Activated CD4-positive, alpha-beta memory T cell treated with anti-CD3 and anti-CD28 coated beads for 36 hours (primary cell): ENCODE results near the gene PALM. TPM values are rescaled to one million over a fixed set of nuclear protein-coding genes. Genes with fewer than 3 reads are reported as not detected.
A peak's percentile ranks its signal among the peaks of the same experiment; 100 is the strongest.

Source experiments
- CTCF ChIA-PET: fragments of 350-600 bp; sonication (Branson Sonifier 250); formaldehyde crosslinking; loops from one replicate; lab custom pipeline; 2021; ENCODE audit warnings: antibody characterized with exemption, inconsistent platforms; lab: Charles Lee
- POLR2A ChIA-PET: fragments of 350-600 bp; sonication (Branson Sonifier 250); formaldehyde crosslinking; loops from one replicate; lab custom pipeline; 2021; ENCODE audit warnings: antibody characterized with exemption; lab: Charles Lee
- DNase-seq: peaks from one replicate; pipeline ENCODE4 v3.0.0-alpha.2; 2020
- H3K27ac Mint-ChIP-seq: one replicate; pipeline ENCODE4 v1.8.0; 2021; ENCODE audit warnings: mixed read lengths
- H3K27me3 Mint-ChIP-seq: one replicate; pipeline ENCODE4 v1.8.0; 2021; ENCODE audit warnings: mixed read lengths
- H3K36me3 Mint-ChIP-seq: one replicate; pipeline ENCODE4 v1.8.0; 2021; ENCODE audit warnings: mixed read lengths
- H3K4me1 Mint-ChIP-seq: one replicate; pipeline ENCODE4 v1.8.0; 2021; ENCODE audit warnings: low read depth, mixed read lengths
- H3K4me3 Mint-ChIP-seq: one replicate; pipeline ENCODE4 v1.8.0; 2021; ENCODE audit warnings: mild to moderate bottlenecking, mixed read lengths
- H3K9me3 Mint-ChIP-seq: one replicate; pipeline ENCODE4 v1.8.0; 2021; ENCODE audit warnings: mixed read lengths
- intact Hi-C: fragments of 100-400 bp; cut with micrococcal nuclease; formaldehyde crosslinking; loops from one replicate; pipeline ENCODE4 v1.15.1; 2023
- total RNA-seq, 2 experiments: library from RNA; stranded (reverse); gene quantifications; one replicate each; pipeline ENCODE4 v1.2.3, GENCODE V29; 2021

The PALM gene
- total RNA-seq, 2 experiments from 2014 or later, result 0.17 TPM; not detected in 1

- Mint-ChIP-seq H3K27me3 (no peaks in the 10 kb centered on the region), H3K36me3 (peaks cover under 1% of the 10 kb centered on the region), H3K4me1 (no peaks in the 10 kb centered on the region), H3K4me3 (no peak overlapping the region), H3K27ac (no peak overlapping the region), H3K9me3 (peaks cover 6% of the 10 kb centered on the region)
- no peak for DNase-seq
- intact Hi-C loops, result no loop called here
- ChIA-PET POLR2A (no interaction called here), CTCF (no interaction called here)
Observed at GRCh38 chr19:754530-754929, 45.8 kb downstream of the PALM start.

DNA sequence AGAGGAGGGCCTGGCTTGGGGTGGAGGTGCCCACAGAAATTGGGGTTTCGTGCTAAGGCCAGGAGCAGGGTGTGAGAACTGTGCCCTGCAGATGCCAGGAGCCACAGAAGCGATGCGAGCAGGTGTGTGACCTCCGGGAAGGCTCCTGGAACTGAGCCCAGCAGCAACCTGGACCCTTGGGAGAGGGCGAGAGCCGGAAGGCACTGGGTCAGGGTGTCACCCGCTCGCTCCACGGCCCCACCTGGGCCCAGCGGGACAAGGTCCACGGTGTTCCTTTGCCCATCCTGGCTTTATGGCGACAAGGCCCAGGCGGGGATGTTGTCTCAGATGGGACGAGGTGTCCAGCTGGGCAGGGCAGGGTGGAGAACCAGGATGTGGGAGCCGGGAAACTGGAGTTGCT, 46.3 kb downstream of the PALM start:
- peaks cover 2% of the 10 kb centered on the region for H3K36me3 Mint-ChIP-seq
- no peak overlapping the region for H3K4me3 Mint-ChIP-seq
- CTCF ChIA-PET, result no interaction called here
- no peaks in the 10 kb centered on the region for H3K27me3 Mint-ChIP-seq
- no peak overlapping the region for H3K27ac Mint-ChIP-seq
- no peak for DNase-seq
- H3K4me1 Mint-ChIP-seq, result no peaks in the 10 kb centered on the region
- H3K9me3 Mint-ChIP-seq, result peaks cover 9% of the 10 kb centered on the region
- POLR2A ChIA-PET, result no interaction called here
- intact Hi-C loops, result no loop called here

GRCh38 chr19:756236-756635, 47.5 kb downstream of the PALM start:
- Mint-ChIP-seq H3K27ac (no peak overlapping the region), H3K9me3 (peaks cover 9% of the 10 kb centered on the region), H3K4me1 (no peaks in the 10 kb centered on the region), H3K27me3 (no peaks in the 10 kb centered on the region), H3K36me3 (peaks cover 2% of the 10 kb centered on the region), H3K4me3 (no peak overlapping the region)
- DNase-seq, result peak; percentile 37
- intact Hi-C loops, result no loop called here
- POLR2A ChIA-PET, result no interaction called here
- CTCF ChIA-PET, result no interaction called here

- H3K36me3 Mint-ChIP-seq, result peaks cover 2% of the 10 kb centered on the region
- peaks cover 9% of the 10 kb centered on the region for H3K9me3 Mint-ChIP-seq
- POLR2A ChIA-PET, result no interaction called here
- no peak for DNase-seq
- H3K27ac Mint-ChIP-seq, result no peak overlapping the region
- no peaks in the 10 kb centered on the region for H3K4me1 Mint-ChIP-seq
- CTCF ChIA-PET, result no interaction called here
- intact Hi-C loops, result no loop called here
- no peak overlapping the region for H3K4me3 Mint-ChIP-seq
- no peaks in the 10 kb centered on the region for H3K27me3 Mint-ChIP-seq
Observed at GRCh38 chr19:756821-757688, 48.3 kb downstream of the PALM start.

DNA sequence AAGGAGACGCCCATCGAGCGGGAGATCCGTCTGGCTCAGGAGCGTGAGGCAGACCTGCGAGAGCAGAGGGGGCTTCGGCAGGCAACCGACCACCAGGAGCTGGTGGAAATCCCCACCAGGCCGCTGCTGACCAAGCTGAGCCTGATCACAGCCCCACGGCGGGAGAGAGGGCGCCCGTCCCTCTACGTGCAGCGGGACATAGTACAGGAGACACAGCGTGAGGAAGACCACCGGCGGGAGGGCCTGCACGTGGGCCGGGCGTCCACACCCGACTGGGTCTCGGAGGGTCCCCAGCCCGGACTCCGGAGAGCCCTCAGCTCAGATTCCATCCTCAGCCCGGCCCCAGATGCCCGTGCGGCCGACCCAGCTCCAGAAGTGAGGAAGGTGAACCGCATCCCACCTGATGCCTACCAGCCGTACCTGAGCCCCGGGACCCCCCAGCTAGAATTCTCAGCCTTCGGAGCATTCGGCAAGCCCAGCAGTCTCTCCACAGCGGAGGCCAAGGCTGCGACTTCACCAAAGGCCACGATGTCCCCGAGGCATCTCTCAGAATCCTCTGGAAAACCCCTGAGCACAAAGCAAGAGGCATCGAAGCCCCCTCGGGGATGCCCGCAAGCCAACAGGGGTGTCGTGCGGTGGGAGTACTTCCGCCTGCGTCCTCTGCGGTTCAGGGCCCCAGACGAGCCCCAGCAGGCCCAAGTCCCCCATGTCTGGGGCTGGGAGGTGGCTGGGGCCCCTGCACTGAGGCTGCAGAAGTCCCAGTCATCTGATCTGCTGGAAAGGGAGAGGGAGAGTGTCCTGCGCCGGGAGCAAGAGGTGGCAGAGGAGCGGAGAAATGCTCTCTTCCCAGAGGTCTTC, 49.3 kb downstream of the PALM start:
- CTCF ChIA-PET, result no interaction called here
- Mint-ChIP-seq H3K9me3 (peaks cover 9% of the 10 kb centered on the region), H3K36me3 (peaks cover 2% of the 10 kb centered on the region), H3K27me3 (no peaks in the 10 kb centered on the region), H3K27ac (no peak overlapping the region), H3K4me1 (no peaks in the 10 kb centered on the region), H3K4me3 (no peak overlapping the region)
- intact Hi-C loops, result no loop called here
- no peak for DNase-seq
- POLR2A ChIA-PET, result no interaction called here

- ChIA-PET POLR2A (no interaction called here), CTCF (no interaction called here)
- Mint-ChIP-seq H3K27me3 (peaks cover 6% of the 10 kb centered on the region), H3K4me3 (no peak overlapping the region), H3K9me3 (peaks cover 9% of the 10 kb centered on the region), H3K4me1 (no peaks in the 10 kb centered on the region), H3K27ac (no peak overlapping the region), H3K36me3 (peaks cover 2% of the 10 kb centered on the region)
- intact Hi-C loops, result no loop called here
- no peak for DNase-seq
Observed at GRCh38 chr19:763181-763580, 54.4 kb downstream of the PALM start.

- intact Hi-C loops, result no loop called here
- no peak overlapping the region for H3K4me3 Mint-ChIP-seq
- ChIA-PET POLR2A (no interaction called here), CTCF (no interaction called here)
- no peak overlapping the region for H3K27ac Mint-ChIP-seq
- H3K36me3 Mint-ChIP-seq, result peaks cover 2% of the 10 kb centered on the region
- no peak for DNase-seq
- H3K4me1 Mint-ChIP-seq, result no peaks in the 10 kb centered on the region
- peaks cover 6% of the 10 kb centered on the region for H3K27me3 Mint-ChIP-seq
- H3K9me3 Mint-ChIP-seq, result peaks cover 4% of the 10 kb centered on the region
Observed at GRCh38 chr19:763869-764268, 55.1 kb downstream of the PALM start.

DNA sequence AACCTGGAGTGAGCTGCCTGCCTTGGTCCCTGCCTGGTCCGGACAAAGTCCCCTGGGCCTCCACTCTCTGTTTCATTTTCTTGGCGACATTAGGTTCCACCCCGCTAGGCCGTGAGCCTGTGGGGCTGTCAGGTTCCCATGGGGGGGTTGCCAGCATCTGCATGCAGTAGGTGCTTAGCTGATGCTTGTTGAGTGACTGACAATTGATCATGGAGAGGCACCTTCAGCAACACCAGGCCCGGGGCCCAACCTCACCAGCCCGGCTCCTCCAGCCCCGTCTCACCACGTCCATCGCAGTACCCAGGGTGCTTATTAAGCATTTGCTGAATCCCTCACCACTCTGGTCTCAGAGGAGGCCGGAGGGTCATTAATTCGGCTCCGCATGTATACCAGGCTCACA, 55.6 kb downstream of the PALM start:
- Mint-ChIP-seq H3K4me1 (no peaks in the 10 kb centered on the region), H3K27me3 (peaks cover 6% of the 10 kb centered on the region), H3K4me3 (no peak overlapping the region), H3K9me3 (peaks cover 4% of the 10 kb centered on the region), H3K36me3 (peaks cover 2% of the 10 kb centered on the region), H3K27ac (no peak overlapping the region)
- ChIA-PET CTCF (no interaction called here), POLR2A (no interaction called here)
- no peak for DNase-seq
- intact Hi-C loops, result no loop called here

- H3K4me3 Mint-ChIP-seq, result no peak overlapping the region
- DNase-seq, result no peak
- intact Hi-C loops, result no loop called here
- peaks cover under 1% of the 10 kb centered on the region for H3K4me1 Mint-ChIP-seq
- H3K9me3 Mint-ChIP-seq, result no peaks in the 10 kb centered on the region
- ChIA-PET CTCF (no interaction called here), POLR2A (no interaction called here)
- peaks cover 7% of the 10 kb centered on the region for H3K27me3 Mint-ChIP-seq
- no peaks in the 10 kb centered on the region for H3K36me3 Mint-ChIP-seq
- H3K27ac Mint-ChIP-seq, result no peak overlapping the region
Observed at GRCh38 chr19:765179-765738, 56.5 kb downstream of the PALM start.

DNA sequence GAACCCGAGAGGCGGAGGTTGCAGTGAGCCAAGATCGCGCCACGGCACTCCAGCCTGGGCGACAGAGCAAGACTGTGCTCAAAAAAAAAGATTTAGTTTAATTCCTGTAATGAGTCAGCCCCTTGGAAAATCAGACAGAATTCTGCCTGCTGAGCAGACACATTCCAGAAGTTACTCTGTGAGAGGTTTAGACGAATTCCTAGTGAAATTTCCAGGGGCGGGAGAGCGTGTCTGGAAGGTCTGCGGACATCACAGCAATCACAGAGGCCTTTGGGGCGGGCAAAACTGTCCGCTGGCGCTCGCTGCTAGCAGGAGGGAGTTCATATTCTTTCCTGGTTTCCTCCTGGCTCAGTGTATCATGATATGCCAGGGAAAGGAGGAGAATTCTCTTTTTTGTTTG, 59.7 kb downstream of the PALM start:
- no peak for DNase-seq
- Mint-ChIP-seq H3K9me3 (no peaks in the 10 kb centered on the region), H3K27me3 (peaks cover 11% of the 10 kb centered on the region), H3K36me3 (no peaks in the 10 kb centered on the region), H3K4me3 (no peak overlapping the region), H3K27ac (no peak overlapping the region), H3K4me1 (peaks cover 3% of the 10 kb centered on the region)
- intact Hi-C loops, result no loop called here
- ChIA-PET CTCF (no interaction called here), POLR2A (no interaction called here)

- intact Hi-C loops, result loop anchor here (1.0 to 2.0 kb wide), 2 partner anchors 93 to 151 kb away; no protein-coding TSS in a partner anchor
- Mint-ChIP-seq H3K27me3 (peaks cover 11% of the 10 kb centered on the region), H3K27ac (no peak overlapping the region), H3K9me3 (no peaks in the 10 kb centered on the region), H3K36me3 (no peaks in the 10 kb centered on the region), H3K4me3 (no peak overlapping the region), H3K4me1 (peaks cover 3% of the 10 kb centered on the region)
- no peak for DNase-seq
- ChIA-PET CTCF (interaction anchor here (0.9 to 2.1 kb wide), 12 partner anchors 21 to 214 kb away, joined by 3 to 12 read pairs (median 4); partner anchors contain the start of genes RNF126 and WDR18), POLR2A (no interaction called here)
Observed at GRCh38 chr19:769616-770015, 60.9 kb downstream of the PALM start.

GRCh38 chr19:771332-771785, 62.6 kb downstream of the PALM start:
- intact Hi-C loops, result loop anchor here (2.0 kb wide), 1 partner anchor 91 kb away; no protein-coding TSS in a partner anchor
- Mint-ChIP-seq H3K9me3 (no peaks in the 10 kb centered on the region), H3K27me3 (peaks cover 11% of the 10 kb centered on the region), H3K27ac (no peak overlapping the region), H3K36me3 (no peaks in the 10 kb centered on the region), H3K4me3 (no peak overlapping the region), H3K4me1 (peaks cover 3% of the 10 kb centered on the region)
- peak; percentile 62 for DNase-seq
- ChIA-PET CTCF (interaction anchor here (0.8 to 2.1 kb wide), 4 partner anchors 91 to 212 kb away, joined by 3 to 12 read pairs (median 6); partner anchors contain the start of gene WDR18), POLR2A (no interaction called here)
